Breast epithelium (tissue), 4 donors: ENCODE measurements around the gene ARID1A. TPM values are rescaled to one million over a fixed set of nuclear protein-coding genes. Genes with fewer than 3 reads are reported as not detected.

Experiments used
- DNase-seq, 2 donors: peaks; one replicate each; pipeline ENCODE4 v3.0.0-alpha.2; 2019; ENCODE audit warnings: low spot score in 2 of 2
- H3K27ac ChIP-seq, 2 donors: fragments of 200-600 bp; sonication (generic) in 1 of 2; one replicate each; pipeline ENCODE4 v1.5.1; 2016 to 2019; ENCODE audit warnings: mild to moderate bottlenecking in 1 of 2
- H3K27me3 ChIP-seq, 2 donors: fragments of 200-600 bp; sonication (generic) in 1 of 2; one replicate each; pipeline versions ENCODE4 v1.5.1 to v1.6.0; 2017 to 2019; ENCODE audit warnings: control low read depth in 1 of 2, mild to moderate bottlenecking in 1 of 2
- H3K36me3 ChIP-seq: fragments of 200-600 bp; one replicate; pipeline ENCODE4 v1.5.1; 2019
- H3K4me1 ChIP-seq, 2 donors: fragments of 200-600 bp; sonication (generic); one replicate each; pipeline ENCODE4 v1.5.1; 2016 to 2019; ENCODE audit warnings: control low read depth in 1 of 2
- H3K4me3 ChIP-seq, 3 donors: fragments of 200-600 bp; sonication (generic); 1 replicate in 2 of 3; 2 replicates in 1 of 3; pipeline ENCODE4 v1.5.1; 2016 to 2019; ENCODE audit warnings: mild to moderate bottlenecking in 3 of 3, moderate library complexity in 2 of 3
- H3K9me3 ChIP-seq, 2 donors: fragments of 200-600 bp; sonication (generic) in 1 of 2; one replicate each; pipeline ENCODE4 v1.5.1; 2016 to 2019; ENCODE audit warnings: control low read depth in 1 of 2
- POLR2A ChIP-seq: fragments of 450-650 bp; IDR thresholded peaks from one replicate; pipeline ENCODE4 v1.6.1; 2016; ENCODE audit warnings: antibody characterized with exemption, mild to moderate bottlenecking, moderate library complexity
- POLR2AphosphoS5 ChIP-seq, 3 donors: sonication (generic); formaldehyde crosslinking; IDR thresholded peaks; one replicate each; pipeline ENCODE4 v1.6.1; 2017; ENCODE audit warnings: antibody characterized with exemption in 3 of 3
- intact Hi-C: fragments of 100-400 bp; cut with DNase I; formaldehyde crosslinking; loops from one replicate; pipeline ENCODE4 v1.15.1; 2023; ENCODE audit warnings: low total_unique reads
- total RNA-seq, 3 donors: library from RNA; depleted of rRNA; stranded (reverse); fragments of >200 nt; gene quantifications; one replicate each; pipeline ENCODE4 v1.1.0, GENCODE V29; 2016
- TF ChIP-seq, protein P1 (sequence below), 3 donors: fragments of 450-650 bp; IDR thresholded peaks; one replicate each; pipeline ENCODE4 v1.5.1; 2016 to 2017; ENCODE audit warnings: antibody characterized with exemption in 3 of 3, mild to moderate bottlenecking in 3 of 3, moderate library complexity in 3 of 3

ARID1A gene
- total RNA-seq, 3 donors from 2014 or later: 32.8 to 41.9 (median 35.4) TPM

DNA sequence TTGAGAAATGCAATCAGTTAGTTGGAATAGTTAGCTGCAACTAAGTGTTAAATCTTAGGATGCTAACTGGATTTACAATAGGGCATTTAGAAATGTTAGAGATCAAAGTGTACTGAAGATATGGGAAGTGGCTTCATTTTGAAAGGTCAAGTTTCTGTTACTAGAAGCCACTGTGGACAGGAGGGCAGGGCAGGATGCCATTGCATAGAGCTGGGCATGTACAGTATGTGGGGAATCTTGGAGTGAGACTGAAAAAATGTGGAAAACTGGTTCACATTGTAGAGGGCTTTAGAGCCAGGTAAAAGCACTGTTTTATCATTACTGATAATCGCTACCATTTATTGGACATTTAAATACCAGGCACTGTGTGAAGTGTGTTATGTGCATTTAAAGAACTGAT is 31.0 kb downstream of the ARID1A start:
- H3K9me3 ChIP-seq: no peaks in the 10 kb centered on the region
- H3K4me3 ChIP-seq: no peak overlapping the region
- H3K27ac ChIP-seq: no peak overlapping the region
- H3K27me3 ChIP-seq: no peaks in the 10 kb centered on the region
- H3K4me1 ChIP-seq: peaks cover 3 to 30% of the 10 kb centered on the region in 2 donors
- TF ChIP-seq, protein P1, sequence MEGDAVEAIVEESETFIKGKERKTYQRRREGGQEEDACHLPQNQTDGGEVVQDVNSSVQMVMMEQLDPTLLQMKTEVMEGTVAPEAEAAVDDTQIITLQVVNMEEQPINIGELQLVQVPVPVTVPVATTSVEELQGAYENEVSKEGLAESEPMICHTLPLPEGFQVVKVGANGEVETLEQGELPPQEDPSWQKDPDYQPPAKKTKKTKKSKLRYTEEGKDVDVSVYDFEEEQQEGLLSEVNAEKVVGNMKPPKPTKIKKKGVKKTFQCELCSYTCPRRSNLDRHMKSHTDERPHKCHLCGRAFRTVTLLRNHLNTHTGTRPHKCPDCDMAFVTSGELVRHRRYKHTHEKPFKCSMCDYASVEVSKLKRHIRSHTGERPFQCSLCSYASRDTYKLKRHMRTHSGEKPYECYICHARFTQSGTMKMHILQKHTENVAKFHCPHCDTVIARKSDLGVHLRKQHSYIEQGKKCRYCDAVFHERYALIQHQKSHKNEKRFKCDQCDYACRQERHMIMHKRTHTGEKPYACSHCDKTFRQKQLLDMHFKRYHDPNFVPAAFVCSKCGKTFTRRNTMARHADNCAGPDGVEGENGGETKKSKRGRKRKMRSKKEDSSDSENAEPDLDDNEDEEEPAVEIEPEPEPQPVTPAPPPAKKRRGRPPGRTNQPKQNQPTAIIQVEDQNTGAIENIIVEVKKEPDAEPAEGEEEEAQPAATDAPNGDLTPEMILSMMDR (IDR thresholded peaks at IDR 0.05): no peak
- no peak for TF ChIP-seq POLR2AphosphoS5 (IDR thresholded peaks at IDR 0.05)
- no peak for TF ChIP-seq POLR2A
- no peak for DNase-seq
- H3K36me3 ChIP-seq: peaks cover 6% of the 10 kb centered on the region
- intact Hi-C loops: no loop called here

DNA sequence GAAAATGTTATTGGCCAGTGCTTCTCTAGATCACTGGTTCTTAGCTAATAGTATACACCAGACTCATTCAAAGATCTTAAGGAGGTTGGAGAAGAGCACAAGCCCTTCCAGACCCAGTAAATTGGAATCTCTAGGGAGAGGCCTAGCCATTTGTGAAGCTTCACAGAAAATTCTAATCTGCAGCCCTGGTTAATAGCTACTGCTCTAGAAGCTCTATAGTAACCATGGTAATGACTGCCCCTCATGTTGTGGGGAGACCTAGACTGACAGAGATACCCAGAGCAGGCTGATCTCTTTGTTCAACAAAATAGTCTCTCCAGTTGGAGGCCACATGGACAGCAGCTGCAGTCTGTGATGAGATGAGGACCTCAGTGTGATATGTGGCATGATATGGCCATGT is 31.7 kb downstream of the ARID1A start:
- H3K27ac ChIP-seq: peak overlapping the region in 1 of 2 donors; percentile 2
- H3K4me3 ChIP-seq: no peak overlapping the region
- no peak for DNase-seq
- TF ChIP-seq POLR2AphosphoS5 (IDR thresholded peaks at IDR 0.05) (no peak), POLR2A (no peak)
- TF ChIP-seq, protein P1 (IDR thresholded peaks at IDR 0.05): no peak
- H3K36me3 ChIP-seq: peaks cover 9% of the 10 kb centered on the region
- intact Hi-C loops: no loop called here
- peaks cover 3 to 30% of the 10 kb centered on the region in 2 donors for H3K4me1 ChIP-seq
- H3K9me3 ChIP-seq: no peaks in the 10 kb centered on the region
- H3K27me3 ChIP-seq: no peaks in the 10 kb centered on the region

DNA sequence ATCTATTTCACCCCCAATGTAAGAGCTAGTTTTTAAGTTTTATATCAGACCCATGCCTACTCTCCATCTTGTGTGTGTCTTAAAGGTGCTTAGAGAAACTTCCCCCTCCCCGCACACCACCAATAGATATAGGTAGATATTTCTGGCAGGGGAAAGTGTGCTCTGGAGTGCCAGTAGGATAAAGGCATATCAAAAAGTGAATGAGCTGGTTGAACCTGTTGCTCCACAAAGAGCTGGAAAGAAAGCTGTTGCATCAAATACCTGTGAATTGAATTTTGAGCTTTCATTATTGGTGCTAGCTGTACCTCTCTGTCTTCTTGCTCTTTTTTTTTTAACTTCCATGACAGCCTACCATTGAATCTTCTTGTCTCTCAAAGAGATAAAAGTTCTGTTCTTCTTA is 32.8 kb downstream of the ARID1A start:
- Histone ChIP-seq H3K27me3 (no peaks in the 10 kb centered on the region), H3K36me3 (peaks cover 9% of the 10 kb centered on the region), H3K4me3 (no peak overlapping the region), H3K9me3 (no peaks in the 10 kb centered on the region), H3K27ac (peak overlapping the region in 1 of 2 donors; percentile 2), H3K4me1 (peaks cover 3 to 29% of the 10 kb centered on the region in 2 donors)
- DNase-seq: no peak
- TF ChIP-seq, protein P1 (IDR thresholded peaks at IDR 0.05): no peak
- no peak for TF ChIP-seq POLR2A
- no peak for TF ChIP-seq POLR2AphosphoS5 (IDR thresholded peaks at IDR 0.05)
- intact Hi-C loops: no loop called here

DNA sequence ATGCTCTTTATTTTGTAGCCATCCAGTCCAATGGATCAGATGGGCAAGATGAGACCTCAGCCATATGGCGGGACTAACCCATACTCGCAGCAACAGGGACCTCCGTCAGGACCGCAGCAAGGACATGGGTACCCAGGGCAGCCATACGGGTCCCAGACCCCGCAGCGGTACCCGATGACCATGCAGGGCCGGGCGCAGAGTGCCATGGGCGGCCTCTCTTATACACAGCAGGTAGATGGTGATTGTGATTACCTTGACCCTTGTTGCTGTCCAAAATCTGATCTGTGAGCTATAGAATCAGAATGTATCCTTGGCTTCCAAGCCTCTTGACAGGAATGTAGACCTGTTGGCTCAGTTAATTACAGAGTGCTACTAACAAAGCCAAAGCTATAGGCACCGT is 33.8 kb downstream of the ARID1A start:
- Histone ChIP-seq H3K4me1 (peaks cover 6 to 24% of the 10 kb centered on the region in 2 donors), H3K36me3 (peaks cover 9% of the 10 kb centered on the region), H3K27ac (no peak overlapping the region), H3K4me3 (no peak overlapping the region), H3K27me3 (no peaks in the 10 kb centered on the region), H3K9me3 (no peaks in the 10 kb centered on the region)
- TF ChIP-seq POLR2A (no peak), POLR2AphosphoS5 (IDR thresholded peaks at IDR 0.05) (no peak)
- TF ChIP-seq, protein P1 (IDR thresholded peaks at IDR 0.05): no peak
- DNase-seq: no peak
- intact Hi-C loops: no loop called here

DNA sequence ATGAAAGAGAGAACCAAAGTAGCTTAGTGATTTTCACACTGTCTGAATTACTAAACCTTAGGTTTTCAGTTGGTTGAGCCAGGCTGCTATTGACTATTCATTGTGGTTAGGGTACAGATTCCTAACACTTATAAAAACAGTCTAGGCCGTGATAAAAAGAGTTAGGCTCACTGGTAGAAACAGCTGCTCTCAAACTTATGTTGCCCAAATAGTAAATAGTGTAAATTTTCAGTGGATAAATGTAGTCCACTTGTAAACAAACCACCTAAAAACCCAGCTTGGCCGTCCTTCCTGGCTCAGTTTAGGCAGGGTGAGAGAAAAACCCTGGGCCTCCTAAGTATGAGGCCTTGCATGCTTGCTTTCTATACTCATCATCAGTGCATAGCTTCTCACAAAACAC is 34.9 kb downstream of the ARID1A start:
- H3K4me1 ChIP-seq: peaks cover 7 to 21% of the 10 kb centered on the region in 2 donors
- TF ChIP-seq POLR2A (no peak), POLR2AphosphoS5 (IDR thresholded peaks at IDR 0.05) (no peak)
- TF ChIP-seq, protein P1 (IDR thresholded peaks at IDR 0.05): no peak

More for the DNA sequence above, 34.9 kb downstream of the ARID1A start:
- no peak overlapping the region for H3K4me3 ChIP-seq
- no peaks in the 10 kb centered on the region for H3K27me3 ChIP-seq
- H3K9me3 ChIP-seq: no peaks in the 10 kb centered on the region
- intact Hi-C loops: no loop called here
- no peak overlapping the region for H3K27ac ChIP-seq
- no peak for DNase-seq
- peaks cover 9% of the 10 kb centered on the region for H3K36me3 ChIP-seq
